GM18951 (cell line): ENCODE results near the gene RBFOX2.

Source experiments
- POLR2A ChIP-seq: IDR thresholded peaks from 4 replicates; pipeline ENCODE4 v1.6.1; 2011; ENCODE audit warnings: mild to moderate bottlenecking; ENCODE audit not compliant: insufficient read length, insufficient read depth; ENCODE audit errors: extremely low read depth
- in situ Hi-C: fragments of 300-500 bp; cut with MboI; formaldehyde crosslinking; loops from one replicate; pipeline ENCODE4 v1.12.0; 2022; ENCODE audit warnings: low sequenced_read_pairs, mixed read lengths, inconsistent platforms; ENCODE audit not compliant: unreplicated experiment

Gene RBFOX2

DNA sequence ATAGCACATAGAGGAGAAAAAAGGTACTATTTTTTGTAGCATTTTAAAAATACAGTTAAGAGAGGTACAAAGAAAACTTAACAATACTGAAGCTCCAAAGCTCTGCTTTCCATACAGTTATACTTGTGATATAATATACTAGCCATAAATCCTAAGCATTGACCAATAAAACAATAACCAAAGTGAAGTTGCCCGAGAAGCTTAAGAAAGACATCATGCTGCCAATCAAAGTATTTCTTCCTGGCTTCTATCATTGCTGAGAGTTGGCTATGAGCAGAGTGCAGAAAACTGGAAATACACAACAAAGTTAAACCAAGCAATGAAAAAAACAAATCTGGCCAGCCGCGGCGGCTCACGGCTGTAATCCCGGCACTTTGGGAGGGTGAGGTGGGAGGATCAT, 84.2 kb downstream of the RBFOX2 start:
- in situ Hi-C loops, result no loop called here
- no peak for TF ChIP-seq POLR2A

DNA sequence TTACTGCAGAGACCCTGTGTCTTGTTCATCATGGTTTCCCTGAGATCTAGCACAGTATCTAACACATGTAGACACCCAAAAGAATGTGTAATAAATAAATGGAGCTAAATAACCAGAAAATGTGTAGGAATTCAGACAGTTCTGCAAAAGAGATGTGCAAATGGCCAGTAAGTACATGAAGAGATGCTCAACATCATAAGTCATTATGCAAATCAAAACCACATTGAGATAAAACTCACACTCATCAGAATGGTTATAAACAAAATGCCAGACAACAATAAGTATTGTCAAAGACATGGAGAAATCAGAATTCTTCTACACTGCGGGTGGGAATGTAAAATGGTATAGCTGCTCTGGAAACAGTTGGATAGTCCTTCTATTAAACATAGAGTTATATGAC, 88.5 kb downstream of the RBFOX2 start:
- TF ChIP-seq POLR2A, result no peak
- in situ Hi-C loops, result no loop called here

GRCh38 chr22:35938226-35938625, 90.4 kb downstream of the RBFOX2 start:
- no peak for TF ChIP-seq POLR2A
- in situ Hi-C loops, result no loop called here

DNA sequence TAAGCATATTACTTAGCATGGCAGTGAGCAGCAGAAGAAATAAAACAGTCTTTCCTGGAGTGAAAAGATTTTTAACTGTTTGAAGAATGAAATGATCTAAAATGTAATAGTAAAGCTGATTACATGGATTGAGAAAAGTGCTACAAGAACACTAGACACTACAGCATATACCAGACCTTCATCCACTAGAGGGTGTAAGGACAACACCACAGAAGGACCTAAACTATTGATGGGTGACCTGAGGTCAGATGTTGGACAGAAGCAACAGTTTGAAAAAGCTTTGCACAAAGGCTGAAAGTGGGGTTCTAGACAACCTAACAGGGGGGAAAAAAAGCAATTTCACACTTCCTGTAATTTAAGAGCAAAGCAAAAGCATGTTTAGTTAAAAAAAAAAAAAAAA, 97.7 kb downstream of the RBFOX2 start:
- in situ Hi-C loops, result loop anchor here (5.0 kb wide), 1 partner anchor 191 kb away; no protein-coding TSS in a partner anchor
- no peak for TF ChIP-seq POLR2A

GRCh38 chr22:35928285-35928798, 100.3 kb downstream of the RBFOX2 start:
- no peak for TF ChIP-seq POLR2A
- in situ Hi-C loops, result no loop called here

DNA sequence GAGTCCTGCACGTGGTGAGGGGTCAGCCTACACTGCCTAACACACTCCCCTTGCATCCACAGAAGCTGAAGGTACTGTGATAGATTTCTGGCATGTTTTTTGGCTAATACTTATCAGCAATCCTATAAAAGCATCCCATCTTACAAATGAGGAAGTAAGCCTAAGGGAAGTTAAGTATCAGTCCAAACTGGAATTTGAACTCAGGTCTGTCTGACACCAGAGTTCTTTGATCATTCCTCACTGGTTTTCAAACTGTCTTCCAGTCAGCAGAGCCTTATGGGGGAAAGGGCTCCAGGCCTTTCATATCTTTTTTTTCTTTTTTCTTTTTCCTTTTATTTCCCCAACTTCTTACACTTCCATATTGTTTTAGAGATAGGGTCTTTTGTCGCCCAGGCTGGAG, 105.6 kb downstream of the RBFOX2 start:
- no peak for TF ChIP-seq POLR2A
- in situ Hi-C loops, result no loop called here

GRCh38 chr22:35921777-35922176, 106.8 kb downstream of the RBFOX2 start:
- in situ Hi-C loops, result no loop called here
- TF ChIP-seq POLR2A, result no peak

DNA sequence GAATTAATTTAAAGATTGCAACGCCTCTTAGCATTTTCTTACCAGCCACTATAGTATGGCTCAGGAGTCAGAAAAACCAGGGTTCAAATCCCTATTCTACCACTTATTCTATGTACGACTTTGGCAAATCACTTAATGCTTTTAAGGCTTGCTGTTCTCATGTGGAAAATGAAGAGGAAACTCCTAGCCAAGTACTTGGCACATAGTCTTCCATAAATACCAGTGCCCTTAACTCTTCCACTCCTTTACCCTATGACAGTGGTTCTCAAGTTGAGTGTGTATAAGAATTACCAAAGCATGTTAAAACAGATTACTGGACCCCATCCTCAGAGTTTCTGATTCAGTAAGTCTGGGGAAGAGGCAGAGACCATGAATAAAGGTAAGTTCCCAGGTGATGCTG, 107.6 kb downstream of the RBFOX2 start:
- no peak for TF ChIP-seq POLR2A
- in situ Hi-C loops, result no loop called here

DNA sequence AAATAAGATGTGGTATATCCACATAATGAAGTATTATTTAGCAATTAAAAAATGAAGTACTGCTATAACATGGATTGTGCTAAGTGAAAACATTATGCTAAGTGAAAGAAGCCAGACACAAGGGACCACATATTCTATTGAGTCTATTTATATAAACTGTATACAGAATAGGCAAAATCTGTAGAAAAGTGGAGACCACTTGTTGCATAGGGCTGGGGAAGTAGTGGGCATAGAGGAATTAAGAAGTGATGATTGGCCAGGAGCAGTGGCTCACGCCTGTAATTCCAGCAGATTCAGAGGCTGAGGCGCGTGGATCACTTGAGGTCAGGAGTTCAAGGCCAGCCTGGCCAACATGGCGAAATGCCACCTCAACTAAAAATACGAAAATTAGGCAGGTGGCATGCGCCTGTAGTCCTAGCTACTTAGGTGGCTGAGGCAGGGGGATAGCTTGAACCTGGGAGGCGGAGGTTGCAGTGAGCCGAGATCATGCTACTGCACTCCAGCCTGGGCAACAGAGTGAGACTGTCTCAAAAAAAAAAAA, 109.6 kb downstream of the RBFOX2 start:
- in situ Hi-C loops, result no loop called here
- TF ChIP-seq POLR2A, result no peak

DNA sequence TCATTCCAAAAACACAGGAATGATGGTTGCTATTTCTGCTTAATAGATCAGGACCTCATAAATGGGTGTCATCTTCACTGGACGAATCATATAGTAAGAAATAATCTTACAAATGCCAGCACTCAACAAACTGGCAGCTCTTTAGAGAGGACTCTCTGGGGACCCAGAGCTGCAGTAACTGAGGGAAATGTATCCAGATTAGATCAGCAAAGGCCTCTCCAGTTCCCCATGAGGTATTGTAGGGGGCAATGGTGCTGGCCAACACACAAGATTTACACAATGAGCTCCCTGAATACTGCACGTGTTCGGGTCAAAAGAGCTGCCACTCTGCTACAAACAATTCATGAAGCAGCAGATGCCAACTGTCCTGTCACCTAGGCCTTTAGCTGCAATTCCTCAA, 110.2 kb downstream of the RBFOX2 start:
- in situ Hi-C loops, result no loop called here
- no peak for TF ChIP-seq POLR2A

DNA sequence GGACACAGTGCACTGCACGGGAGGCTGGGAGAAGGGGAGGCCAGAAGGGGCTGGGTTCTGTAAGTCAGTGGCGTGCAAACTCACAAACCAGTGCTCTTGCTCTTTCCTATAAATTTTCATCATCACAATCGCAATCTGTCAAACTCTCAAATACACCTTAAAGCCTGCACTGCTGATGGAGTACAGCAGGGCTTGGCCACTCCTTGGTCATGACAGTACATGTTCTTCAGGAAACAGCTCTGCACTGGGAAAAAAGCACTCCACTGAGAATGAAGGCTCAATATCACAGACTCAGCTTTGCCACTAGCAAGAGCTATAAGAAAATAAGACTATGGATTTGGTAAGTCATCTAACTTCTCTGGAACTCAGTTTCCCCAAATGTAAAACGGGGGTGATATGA, 111.0 kb downstream of the RBFOX2 start:
- TF ChIP-seq POLR2A, result no peak
- in situ Hi-C loops, result no loop called here

GRCh38 chr22:35915477-35916013, 113.1 kb downstream of the RBFOX2 start:
- in situ Hi-C loops, result no loop called here
- no peak for TF ChIP-seq POLR2A

DNA sequence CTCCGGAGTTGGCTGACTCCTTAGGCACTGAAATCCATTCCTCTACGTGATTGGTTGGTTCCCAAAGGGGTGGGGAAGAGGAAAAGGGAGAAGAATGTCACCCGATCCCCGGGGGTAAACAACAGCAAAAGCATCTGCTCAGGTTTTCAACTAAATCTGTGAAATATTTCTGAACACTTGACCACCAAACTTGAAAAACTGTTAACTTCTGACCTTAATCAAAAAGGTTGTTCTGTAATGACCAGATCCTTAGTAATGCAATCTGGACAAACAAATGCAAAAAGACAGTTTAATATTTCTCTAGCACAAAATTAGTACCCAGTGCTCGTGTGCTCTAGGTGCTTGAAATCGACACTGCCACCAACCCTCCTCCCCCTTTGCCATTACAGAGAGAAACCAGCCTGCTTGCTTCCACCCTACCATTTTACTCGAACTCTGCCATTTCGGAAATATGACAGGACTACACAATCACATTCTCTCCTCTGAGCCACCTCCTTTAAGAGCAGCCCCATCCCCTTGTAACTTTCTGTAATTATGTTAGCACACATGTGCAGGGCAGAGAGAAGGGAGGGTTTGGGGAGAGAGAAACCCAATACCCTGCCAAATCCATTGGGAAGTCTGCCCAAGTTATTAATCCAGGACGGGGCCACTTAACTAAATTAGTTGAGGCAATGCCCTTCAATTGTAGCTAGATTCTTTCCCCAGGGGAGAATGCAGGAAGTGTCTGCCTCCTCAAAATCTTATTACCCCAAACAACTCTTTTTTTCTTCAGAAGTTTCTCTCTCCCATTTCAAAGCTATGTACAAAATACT, 113.8 kb downstream of the RBFOX2 start:
- in situ Hi-C loops, result no loop called here
- no peak for TF ChIP-seq POLR2A

DNA sequence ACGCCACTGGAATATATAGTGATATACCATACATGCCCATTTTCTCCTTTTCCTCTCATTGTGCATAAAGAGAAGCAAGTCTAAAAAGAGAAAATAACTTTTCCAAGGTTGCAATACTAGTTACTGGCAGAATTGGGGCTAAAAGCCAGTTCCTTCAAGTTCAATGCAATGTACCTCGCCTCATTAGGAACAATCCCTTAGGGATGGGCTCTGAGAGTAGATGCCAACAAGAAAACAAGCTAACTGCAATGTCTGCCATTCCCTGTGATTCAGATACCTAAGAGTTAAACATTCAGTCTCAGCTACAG, 114.3 kb downstream of the RBFOX2 start:
- no peak for TF ChIP-seq POLR2A

More for the DNA sequence above, 114.3 kb downstream of the RBFOX2 start:
- in situ Hi-C loops, result no loop called here
